ENCODE data around the gene EIF4EBP3.

EIF4EBP3 gene

DNA sequence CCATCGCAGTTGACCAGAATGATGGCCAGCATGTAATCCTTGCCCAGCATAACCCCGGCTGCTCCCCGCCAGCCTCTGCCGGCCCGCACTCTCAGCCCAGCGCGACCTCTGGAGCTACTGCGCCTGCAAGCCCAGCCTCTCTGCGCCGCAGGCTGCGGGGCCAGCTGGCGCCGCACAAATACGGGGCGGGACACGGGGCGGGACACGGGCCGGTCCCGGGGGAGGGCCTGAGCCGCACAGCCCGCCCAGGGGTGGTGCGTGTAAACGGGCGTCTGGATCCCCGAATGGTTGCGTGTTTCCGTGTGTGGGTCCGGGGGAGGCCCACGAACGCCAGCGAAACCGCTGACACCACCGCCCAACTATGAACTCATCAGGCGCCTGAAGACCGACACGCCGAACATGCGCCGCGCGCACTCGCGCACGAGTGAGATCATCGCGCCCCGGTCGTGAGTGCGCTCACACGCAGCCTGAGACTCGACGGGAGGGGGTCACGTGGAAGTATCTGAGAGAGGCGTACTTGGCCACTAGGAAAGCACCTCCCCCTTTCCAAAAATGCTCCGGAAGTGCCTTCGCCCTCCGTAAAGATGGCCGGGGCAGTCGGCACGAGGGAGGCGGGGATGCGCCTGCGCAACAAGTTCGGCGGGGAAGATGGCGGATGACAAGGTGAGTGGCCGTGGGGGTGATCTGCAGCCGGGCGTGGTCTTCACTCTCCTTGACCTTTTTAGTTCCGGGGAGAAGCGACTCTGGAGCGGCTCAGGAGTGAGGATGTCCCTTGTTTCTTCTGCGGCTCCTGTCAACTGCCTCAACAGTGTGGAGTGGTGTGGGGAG, 16.9 kb downstream of the EIF4EBP3 start, which contains the start of the genes APBB3 and SLC35A4:
Gene APBB3 (minus strand): TSS at position 403 of the 828 bp plus-strand sequence. CDS start 353 bp downstream, at position 50.
Gene SLC35A4 (plus strand): TSS at position 633 of the 828 bp plus-strand sequence. CDS start 2,342 bp downstream, outside the sequence.
- peak; percentile 98 for DNase-seq (ENCODE audit: extremely low read depth, low read depth)

DNA sequence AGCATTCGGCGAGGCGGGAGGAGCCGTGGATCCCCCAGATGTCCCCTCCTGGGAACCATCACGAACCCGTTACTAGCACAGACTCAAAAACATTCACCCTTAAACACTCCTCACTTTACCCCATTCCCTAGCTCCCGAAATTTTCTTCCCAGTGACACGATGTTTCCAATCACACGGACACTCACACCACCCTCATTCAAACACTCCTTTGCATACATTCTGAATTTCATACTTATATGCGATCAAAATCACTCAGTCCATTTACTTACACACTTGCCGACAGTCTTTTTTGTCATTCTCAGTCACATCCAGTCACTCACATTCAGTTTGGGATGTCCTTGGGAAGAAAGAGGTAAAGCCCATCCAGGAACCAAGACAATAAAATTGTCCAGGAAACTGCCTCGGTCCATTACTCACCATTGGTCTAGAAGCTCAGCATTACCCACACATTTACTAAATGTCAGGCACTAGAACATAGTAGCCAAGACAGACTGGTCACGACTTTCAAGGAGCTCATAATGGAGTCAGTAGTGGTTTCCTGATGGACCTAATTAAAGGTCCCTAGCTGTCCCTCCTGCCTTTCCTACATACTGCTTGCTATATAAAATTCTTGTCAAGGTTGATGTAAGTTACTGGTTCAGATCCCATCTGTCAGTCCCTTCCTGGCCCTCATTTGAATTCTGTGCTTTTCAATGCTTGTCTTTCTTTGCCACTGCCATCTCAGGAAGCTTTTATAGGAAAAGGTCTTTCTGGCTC, 17.7 kb downstream of the EIF4EBP3 start:
- TF ChIP-seq, protein P1, sequence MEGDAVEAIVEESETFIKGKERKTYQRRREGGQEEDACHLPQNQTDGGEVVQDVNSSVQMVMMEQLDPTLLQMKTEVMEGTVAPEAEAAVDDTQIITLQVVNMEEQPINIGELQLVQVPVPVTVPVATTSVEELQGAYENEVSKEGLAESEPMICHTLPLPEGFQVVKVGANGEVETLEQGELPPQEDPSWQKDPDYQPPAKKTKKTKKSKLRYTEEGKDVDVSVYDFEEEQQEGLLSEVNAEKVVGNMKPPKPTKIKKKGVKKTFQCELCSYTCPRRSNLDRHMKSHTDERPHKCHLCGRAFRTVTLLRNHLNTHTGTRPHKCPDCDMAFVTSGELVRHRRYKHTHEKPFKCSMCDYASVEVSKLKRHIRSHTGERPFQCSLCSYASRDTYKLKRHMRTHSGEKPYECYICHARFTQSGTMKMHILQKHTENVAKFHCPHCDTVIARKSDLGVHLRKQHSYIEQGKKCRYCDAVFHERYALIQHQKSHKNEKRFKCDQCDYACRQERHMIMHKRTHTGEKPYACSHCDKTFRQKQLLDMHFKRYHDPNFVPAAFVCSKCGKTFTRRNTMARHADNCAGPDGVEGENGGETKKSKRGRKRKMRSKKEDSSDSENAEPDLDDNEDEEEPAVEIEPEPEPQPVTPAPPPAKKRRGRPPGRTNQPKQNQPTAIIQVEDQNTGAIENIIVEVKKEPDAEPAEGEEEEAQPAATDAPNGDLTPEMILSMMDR (IDR thresholded peaks at IDR 0.05; ENCODE audit: low read depth, low read length), result no peak
- DNase-seq (ENCODE audit: extremely low read depth, low read depth), result no peak

More for the DNA sequence above, 16.9 kb downstream of the EIF4EBP3 start, which contains the start of the genes APBB3 and SLC35A4:
- TF ChIP-seq, protein P1 (IDR thresholded peaks at IDR 0.05; ENCODE audit: low read depth, low read length), result no peak

DNA sequence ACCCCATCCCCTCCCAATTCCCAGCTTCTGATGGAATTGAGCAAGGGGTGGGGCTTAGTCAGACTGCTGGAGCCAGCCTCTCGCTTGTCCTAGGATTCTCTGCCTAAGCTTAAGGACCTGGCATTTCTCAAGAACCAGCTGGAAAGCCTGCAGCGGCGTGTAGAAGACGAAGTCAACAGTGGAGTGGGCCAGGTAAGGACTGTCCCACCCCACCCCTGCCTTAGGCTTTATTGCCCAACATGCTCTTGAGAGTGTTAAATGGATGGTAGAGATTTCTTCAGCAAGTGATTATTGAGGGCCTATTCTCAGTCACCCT, 18.3 kb downstream of the EIF4EBP3 start:
- DNase-seq (ENCODE audit: extremely low read depth, low read depth), result no peak
- TF ChIP-seq, protein P1 (IDR thresholded peaks at IDR 0.05; ENCODE audit: low read depth, low read length), result no peak

DNA sequence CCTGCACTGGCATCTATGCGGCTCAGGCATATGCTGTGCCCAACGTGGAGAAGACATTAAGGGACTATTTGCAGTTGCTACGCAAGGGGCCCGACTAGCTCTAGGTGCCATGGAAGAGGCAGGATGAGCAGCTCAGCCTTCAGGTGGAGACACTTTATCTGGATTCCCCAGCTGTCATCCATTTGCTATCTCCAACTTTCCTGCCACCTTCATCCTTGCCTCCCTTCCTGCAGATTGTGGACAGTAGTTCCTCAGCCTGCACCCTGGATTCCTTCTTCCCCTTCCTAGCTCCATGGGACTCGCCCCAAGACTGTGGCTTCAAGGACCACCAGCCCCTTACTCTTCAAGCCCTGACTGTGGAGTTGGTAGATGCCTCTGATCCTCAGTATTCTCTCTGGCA, 19.2 kb downstream of the EIF4EBP3 start:
- no peak for DNase-seq (ENCODE audit: extremely low read depth, low read depth)
- TF ChIP-seq, protein P1 (IDR thresholded peaks at IDR 0.05; ENCODE audit: low read depth, low read length), result no peak

DNA sequence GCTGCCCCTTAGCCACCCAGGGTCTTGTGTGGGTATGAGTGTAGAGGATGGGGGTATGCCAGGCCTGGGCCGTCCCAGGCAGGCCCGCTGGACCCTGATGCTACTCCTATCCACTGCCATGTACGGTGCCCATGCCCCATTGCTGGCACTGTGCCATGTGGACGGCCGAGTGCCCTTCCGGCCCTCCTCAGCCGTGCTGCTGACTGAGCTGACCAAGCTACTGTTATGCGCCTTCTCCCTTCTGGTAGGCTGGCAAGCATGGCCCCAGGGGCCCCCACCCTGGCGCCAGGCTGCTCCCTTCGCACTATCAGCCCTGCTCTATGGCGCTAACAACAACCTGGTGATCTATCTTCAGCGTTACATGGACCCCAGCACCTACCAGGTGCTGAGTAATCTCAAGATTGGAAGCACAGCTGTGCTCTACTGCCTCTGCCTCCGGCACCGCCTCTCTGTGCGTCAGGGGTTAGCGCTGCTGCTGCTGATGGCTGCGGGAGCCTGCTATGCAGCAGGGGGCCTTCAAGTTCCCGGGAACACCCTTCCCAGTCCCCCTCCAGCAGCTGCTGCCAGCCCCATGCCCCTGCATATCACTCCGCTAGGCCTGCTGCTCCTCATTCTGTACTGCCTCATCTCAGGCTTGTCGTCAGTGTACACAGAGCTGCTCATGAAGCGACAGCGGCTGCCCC, 19.8 kb downstream of the EIF4EBP3 start:
- TF ChIP-seq, protein P1 (IDR thresholded peaks at IDR 0.05; ENCODE audit: low read depth, low read length), result no peak
- no peak for DNase-seq (ENCODE audit: extremely low read depth, low read depth)

DNA sequence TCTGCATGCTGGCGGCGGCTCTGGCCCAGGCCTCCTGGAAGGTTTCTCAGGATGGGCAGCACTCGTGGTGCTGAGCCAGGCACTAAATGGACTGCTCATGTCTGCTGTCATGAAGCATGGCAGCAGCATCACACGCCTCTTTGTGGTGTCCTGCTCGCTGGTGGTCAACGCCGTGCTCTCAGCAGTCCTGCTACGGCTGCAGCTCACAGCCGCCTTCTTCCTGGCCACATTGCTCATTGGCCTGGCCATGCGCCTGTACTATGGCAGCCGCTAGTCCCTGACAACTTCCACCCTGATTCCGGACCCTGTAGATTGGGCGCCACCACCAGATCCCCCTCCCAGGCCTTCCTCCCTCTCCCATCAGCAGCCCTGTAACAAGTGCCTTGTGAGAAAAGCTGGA, 20.4 kb downstream of the EIF4EBP3 start:
- no peak for DNase-seq (ENCODE audit: extremely low read depth, low read depth)
- TF ChIP-seq, protein P1 (IDR thresholded peaks at IDR 0.05; ENCODE audit: low read depth, low read length), result no peak
